Natural killer cell (primary cell): Measurements from ENCODE around the gene SEMA5A. TPM values are rescaled to one million over a fixed set of nuclear protein-coding genes. Genes with fewer than 3 reads are reported as not detected.

ENCODE experiments used
- ATAC-seq, 3 donors: fragments of 150-1000 bp in 2 of 3; fragments of 200-7000 bp in 1 of 3; cut with Tn5 transposase; 1 replicate in 1 of 3; 2 replicates in 2 of 3; pipeline ENCODE4 v1.10.0; 2021; ENCODE audit warnings: mild to moderate bottlenecking in 2 of 3, moderate library complexity in 2 of 3
- DNase-seq, 2 donors: peaks; one replicate each; pipeline versions ENCODE4 v3.0.0 to v3.0.0-alpha.2; 2013 to 2021; ENCODE audit warnings: mixed read lengths in 1 of 2
- H3K27ac ChIP-seq: one replicate; pipeline ENCODE4 v1.5.1; 2013; ENCODE audit warnings: mild to moderate bottlenecking, low read length
- H3K27me3 ChIP-seq: one replicate; pipeline ENCODE4 v1.6.1; 2013; ENCODE audit warnings: low read length; ENCODE audit not compliant: control insufficient read depth, insufficient read depth
- H3K36me3 ChIP-seq: one replicate; pipeline ENCODE4 v1.6.1; 2013; ENCODE audit warnings: low read length; ENCODE audit not compliant: control insufficient read depth, insufficient read depth
- H3K4me1 ChIP-seq: one replicate; pipeline ENCODE4 v1.6.1; 2013; ENCODE audit warnings: low read length; ENCODE audit not compliant: control insufficient read depth, insufficient read depth
- H3K4me3 ChIP-seq: one replicate; pipeline ENCODE4 v1.5.1; 2013; ENCODE audit warnings: low read length
- H3K9me3 ChIP-seq: one replicate; pipeline ENCODE4 v1.6.1; 2013; ENCODE audit warnings: low read length; ENCODE audit not compliant: control insufficient read depth, insufficient read depth
- H3K27ac Mint-ChIP-seq, 2 donors: one replicate each; pipeline ENCODE4 v1.8.0; 2022; ENCODE audit warnings: mild to moderate bottlenecking in 2 of 2, mixed read lengths in 2 of 2, moderate library complexity in 1 of 2
- H3K27me3 Mint-ChIP-seq, 2 donors: one replicate each; pipeline ENCODE4 v1.8.0; 2022; ENCODE audit warnings: low read depth in 2 of 2, mixed read lengths in 2 of 2
- H3K36me3 Mint-ChIP-seq: one replicate; pipeline ENCODE4 v1.8.0; 2022; ENCODE audit warnings: mixed read lengths
- H3K4me1 Mint-ChIP-seq, 2 donors: one replicate each; pipeline ENCODE4 v1.8.0; 2022; ENCODE audit warnings: mixed read lengths in 2 of 2
- H3K4me3 Mint-ChIP-seq: one replicate; pipeline ENCODE4 v1.8.0; 2022; ENCODE audit warnings: mild to moderate bottlenecking, moderate library complexity, mixed read lengths
- H3K9me3 Mint-ChIP-seq, 2 donors: one replicate each; pipeline ENCODE4 v1.8.0; 2022; ENCODE audit warnings: mixed read lengths in 2 of 2
- WGBS: methylation state at CpG from one replicate; pipeline ENCODE4 v1.1.7; 2013; ENCODE audit warnings: missing lambda C conversion rate; ENCODE audit not compliant: insufficient coverage; 5-methylcytosine and 5-hydroxymethylcytosine counted together
- intact Hi-C: fragments of 100-400 bp; cut with micrococcal nuclease; formaldehyde crosslinking; loops from one replicate; pipeline ENCODE4 v1.14.2; 2022
- total RNA-seq, 4 donors: library from RNA; stranded (reverse); fragments of 120-200 nt in 1 of 4; gene quantifications; one replicate each; pipeline versions ENCODE4 v1.2.3 to v1.2.4, GENCODE V29; 2013 to 2022
- TF ChIP-seq, protein P1 (sequence below): fragments of 200-600 bp; IDR thresholded peaks from one replicate; pipeline ENCODE4 v1.8.0; 2022; ENCODE audit warnings: antibody characterized with exemption

Gene SEMA5A
- total RNA-seq, 3 donors from 2014 or later (not counting 1 experiment from before 2014, with no cell fraction given), result 0.15 TPM; not detected in 2

DNA sequence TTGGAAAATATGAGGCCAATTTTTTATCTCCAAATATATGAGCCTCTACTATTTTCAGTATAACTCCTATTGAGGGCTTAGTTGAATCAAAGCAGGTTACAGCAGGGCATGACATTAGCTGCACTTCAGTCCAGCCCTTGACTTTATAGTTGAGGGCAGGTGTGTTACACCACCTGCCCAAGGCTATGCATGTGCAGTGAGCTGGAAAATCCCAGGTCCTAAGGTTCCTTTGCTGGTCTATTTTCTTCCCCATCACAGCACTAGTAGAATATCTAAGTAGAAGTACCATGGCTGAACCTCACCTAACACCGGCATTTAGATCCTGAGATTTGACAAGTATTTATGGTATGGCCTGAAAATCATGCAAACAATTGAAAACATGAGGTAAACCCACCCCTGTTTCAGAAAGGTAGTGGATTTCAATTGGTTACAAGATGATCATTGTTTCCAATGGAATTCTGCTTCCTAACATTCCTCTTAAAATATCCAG lies 201.1 kb downstream of the SEMA5A start:
- H3K27ac ChIP-seq, result no peak overlapping the region
- no peak for ATAC-seq
- no peaks in the 10 kb centered on the region for H3K4me1 Mint-ChIP-seq
- TF ChIP-seq, protein P1, sequence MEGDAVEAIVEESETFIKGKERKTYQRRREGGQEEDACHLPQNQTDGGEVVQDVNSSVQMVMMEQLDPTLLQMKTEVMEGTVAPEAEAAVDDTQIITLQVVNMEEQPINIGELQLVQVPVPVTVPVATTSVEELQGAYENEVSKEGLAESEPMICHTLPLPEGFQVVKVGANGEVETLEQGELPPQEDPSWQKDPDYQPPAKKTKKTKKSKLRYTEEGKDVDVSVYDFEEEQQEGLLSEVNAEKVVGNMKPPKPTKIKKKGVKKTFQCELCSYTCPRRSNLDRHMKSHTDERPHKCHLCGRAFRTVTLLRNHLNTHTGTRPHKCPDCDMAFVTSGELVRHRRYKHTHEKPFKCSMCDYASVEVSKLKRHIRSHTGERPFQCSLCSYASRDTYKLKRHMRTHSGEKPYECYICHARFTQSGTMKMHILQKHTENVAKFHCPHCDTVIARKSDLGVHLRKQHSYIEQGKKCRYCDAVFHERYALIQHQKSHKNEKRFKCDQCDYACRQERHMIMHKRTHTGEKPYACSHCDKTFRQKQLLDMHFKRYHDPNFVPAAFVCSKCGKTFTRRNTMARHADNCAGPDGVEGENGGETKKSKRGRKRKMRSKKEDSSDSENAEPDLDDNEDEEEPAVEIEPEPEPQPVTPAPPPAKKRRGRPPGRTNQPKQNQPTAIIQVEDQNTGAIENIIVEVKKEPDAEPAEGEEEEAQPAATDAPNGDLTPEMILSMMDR, result no peak
- no peak overlapping the region for H3K27ac Mint-ChIP-seq
- no peak overlapping the region for H3K4me3 ChIP-seq
- no peak overlapping the region for H3K4me3 Mint-ChIP-seq
- WGBS, result 90% methylated on average over 1 of the region's 1 CpG
- no peaks in the 10 kb centered on the region for H3K36me3 Mint-ChIP-seq
- H3K9me3 ChIP-seq, result no peaks in the 10 kb centered on the region
- H3K4me1 ChIP-seq, result no peaks in the 10 kb centered on the region
- H3K27me3 Mint-ChIP-seq, result no peaks in the 10 kb centered on the region
- H3K27me3 ChIP-seq, result no peaks in the 10 kb centered on the region
- H3K36me3 ChIP-seq, result no peaks in the 10 kb centered on the region
- H3K9me3 Mint-ChIP-seq, result peaks cover 0 to 7% of the 10 kb centered on the region in 2 donors
- intact Hi-C loops, result no loop called here
- no peak for DNase-seq

DNA sequence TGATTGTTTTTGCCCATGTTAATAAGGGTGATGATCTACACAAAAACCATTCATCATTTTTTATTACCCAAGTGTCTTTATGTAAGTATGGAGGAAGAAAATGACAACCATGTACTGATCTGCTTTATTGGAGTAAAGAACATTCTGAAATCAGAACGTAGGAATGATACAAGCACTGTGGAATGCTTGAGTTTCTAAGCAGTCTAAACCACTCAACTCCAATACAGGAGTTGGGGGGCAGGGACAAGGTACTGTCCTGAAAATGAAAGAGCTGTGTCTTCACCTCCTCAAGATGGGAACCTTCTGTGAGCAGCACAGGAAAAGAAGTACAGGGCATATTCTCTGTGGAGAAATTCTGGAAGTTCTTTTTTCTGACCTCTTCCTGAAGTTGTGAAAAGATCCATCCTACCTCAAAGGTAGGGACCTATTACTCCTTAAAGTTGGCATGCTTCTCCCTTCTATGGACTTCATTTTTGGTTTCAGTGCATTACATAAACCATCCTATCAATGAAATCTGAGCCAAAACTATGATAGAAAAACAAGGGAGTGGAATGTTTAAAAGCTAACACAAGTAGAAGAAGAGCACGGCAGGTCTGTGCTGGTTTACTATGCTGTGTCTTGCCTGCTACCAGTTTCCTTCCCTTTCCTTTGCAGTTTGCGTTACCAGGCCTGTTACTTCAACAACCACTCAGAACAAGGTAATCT lies 202.6 kb downstream of the SEMA5A start:
- Histone ChIP-seq H3K27ac (no peak overlapping the region), H3K27me3 (no peaks in the 10 kb centered on the region), H3K4me1 (no peaks in the 10 kb centered on the region), H3K4me3 (no peak overlapping the region), H3K36me3 (no peaks in the 10 kb centered on the region), H3K9me3 (no peaks in the 10 kb centered on the region)
- no peaks in the 10 kb centered on the region for H3K36me3 Mint-ChIP-seq
- peaks cover 8 to 11% of the 10 kb centered on the region in 2 donors for H3K9me3 Mint-ChIP-seq
- 57% methylated on average over 2 of the region's 3 CpGs for WGBS
- ATAC-seq (no peak), DNase-seq (no peak)
- intact Hi-C loops, result no loop called here
- H3K27ac Mint-ChIP-seq, result no peak overlapping the region
- no peaks in the 10 kb centered on the region for H3K4me1 Mint-ChIP-seq
- no peaks in the 10 kb centered on the region for H3K27me3 Mint-ChIP-seq
- TF ChIP-seq, protein P1, result no peak
- H3K4me3 Mint-ChIP-seq, result no peak overlapping the region

DNA sequence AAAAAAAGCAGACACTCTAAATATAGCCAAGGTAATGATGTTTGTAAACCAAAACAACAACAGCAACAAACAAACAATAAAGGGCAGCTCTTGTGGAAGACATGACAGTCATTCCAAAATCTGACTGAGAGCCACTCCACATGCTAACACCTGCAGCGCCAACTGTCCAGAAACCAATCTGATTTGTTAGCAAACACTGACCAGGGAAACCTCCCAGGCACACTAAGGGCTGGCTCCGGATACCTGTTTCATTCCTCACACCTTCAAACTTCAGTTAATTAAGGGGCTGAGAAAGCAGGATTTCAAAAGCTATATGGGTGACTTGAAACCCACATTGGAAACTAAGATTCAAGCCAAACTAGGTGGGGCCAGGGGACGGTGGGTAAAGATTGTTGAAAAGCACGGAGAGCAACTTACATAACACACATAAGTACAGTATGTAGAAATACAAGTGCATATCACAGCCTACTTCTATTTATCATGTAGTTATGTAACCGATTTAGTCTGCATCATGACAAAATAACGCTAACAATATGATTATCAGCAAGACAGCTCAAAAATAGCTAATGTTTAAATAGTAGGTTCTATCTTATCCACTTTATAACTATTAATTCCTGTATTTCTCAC lies 203.6 kb downstream of the SEMA5A start:
- Mint-ChIP-seq H3K4me1 (no peaks in the 10 kb centered on the region), H3K4me3 (no peak overlapping the region), H3K27me3 (no peaks in the 10 kb centered on the region), H3K36me3 (no peaks in the 10 kb centered on the region), H3K27ac (no peak overlapping the region), H3K9me3 (peaks cover 10 to 11% of the 10 kb centered on the region in 2 donors)
- Histone ChIP-seq H3K4me1 (no peaks in the 10 kb centered on the region), H3K36me3 (no peaks in the 10 kb centered on the region), H3K9me3 (no peaks in the 10 kb centered on the region), H3K4me3 (no peak overlapping the region), H3K27me3 (no peaks in the 10 kb centered on the region), H3K27ac (no peak overlapping the region)
- TF ChIP-seq, protein P1, result no peak
- DNase-seq (no peak), ATAC-seq (no peak)
- WGBS, result 95% methylated on average over 2 of the region's 6 CpGs
- intact Hi-C loops, result no loop called here
